Renal cortex interstitium (tissue), 15 donors: ENCODE measurements around the gene DDIAS. TPM values are rescaled to one million over a fixed set of nuclear protein-coding genes. Genes with fewer than 3 reads are reported as not detected.
"Not testable (repeated sequence)": the region's sequence is repeated elsewhere in the genome, so short reads cannot be mapped to it uniquely, and the experiment has no call there.

Experiments used
- DNase-seq, 11 donors: peaks; one replicate each; pipeline ENCODE4 v3.0.0-alpha.2; 2013; ENCODE audit warnings: low read depth in 9 of 11, low spot score in 4 of 11; ENCODE audit errors: extremely low read depth in 1 of 11
- long read RNA-seq, 16 experiments: transcript quantifications; one replicate each; lab custom pipeline, GENCODE V29; 2026
- polyA plus RNA-seq, 3 donors: library from polyadenylated mRNA; unstranded; fragments of 120-200 nt; gene quantifications; one replicate each; pipeline ENCODE4 v1.2.1, GENCODE V29; 2013; ENCODE audit not compliant: insufficient read length in 3 of 3

DDIAS gene
- polyA plus RNA-seq = 1 to 10 TPM; 5.2 to 9.3 (median 7.2) TPM
- long read RNA-seq, donor 1, partial matches to known transcripts = 0 of 2 reads
- long read RNA-seq, donor 1, other reads (novel, unspliced or antisense) = 0 of 2 reads
- long read RNA-seq, donor 2, partial matches to known transcripts = 0 of 4 reads
- long read RNA-seq, donor 2, other reads (novel, unspliced or antisense) = 0 of 4 reads
- long read RNA-seq, donor 3, partial matches to known transcripts = 6 of 8 reads
- long read RNA-seq, donor 3, other reads (novel, unspliced or antisense) = 0 of 8 reads
- long read RNA-seq, donor 4 = 0 reads
- long read RNA-seq, donor 5 = 0 reads
- long read RNA-seq, donor 6 = 0 reads
- long read RNA-seq, donor 7, partial matches to known transcripts = 0 of 2 reads
- long read RNA-seq, donor 7, other reads (novel, unspliced or antisense) = 0 of 2 reads
- long read RNA-seq, donor 8, partial matches to known transcripts = 0 of 2 reads
- long read RNA-seq, donor 8, other reads (novel, unspliced or antisense) = 0 of 2 reads
- long read RNA-seq, donor 9, partial matches to known transcripts = 0 of 1 reads
- long read RNA-seq, donor 9, other reads (novel, unspliced or antisense) = 0 of 1 reads
- long read RNA-seq, donor 10, partial matches to known transcripts = 0 of 1 reads
- long read RNA-seq, donor 10, other reads (novel, unspliced or antisense) = 0 of 1 reads
- long read RNA-seq, donor 11, partial matches to known transcripts = 0 of 2 reads
- long read RNA-seq, donor 11, other reads (novel, unspliced or antisense) = 0 of 2 reads
- long read RNA-seq, donor 12, partial matches to known transcripts = 0 of 1 reads
- long read RNA-seq, donor 12, other reads (novel, unspliced or antisense) = 0 of 1 reads
- long read RNA-seq, donor 13 = 0 reads
- long read RNA-seq, donor 14, partial matches to known transcripts = 0 of 4 reads
- long read RNA-seq, donor 14, other reads (novel, unspliced or antisense) = 0 of 4 reads
- long read RNA-seq, donor 15 = 0 reads
- long read RNA-seq, donor 16, transcript DDIAS-211 (6 exons, 3,533 nt) = major isoform, 5 of 7 reads
- long read RNA-seq, donor 16, partial matches to known transcripts = 0 of 7 reads
- long read RNA-seq, donor 16, other reads (novel, unspliced or antisense) = 0 of 7 reads

GRCh38 chr11:82901165-82901921 lies at the start of gene DDIAS:
Gene DDIAS, plus strand, starts transcription at chr11:82901736. Its CDS starts 13,003 bp downstream, at chr11:82914739.
- peak; percentile 91 to 99 (median 97) for DNase-seq

GRCh38 chr11:82854242-82854641 lies 47.3 kb upstream of the DDIAS start:
- no peak for DNase-seq

- not testable (repeated sequence) for DNase-seq
These were observed 46.6 kb upstream of the DDIAS start for GRCh38 chr11:82854916-82855315.

GRCh38 chr11:82855616-82856015 lies 45.9 kb upstream of the DDIAS start:
- no peak for DNase-seq

- DNase-seq = no peak
These were observed 44.4 kb upstream of the DDIAS start for GRCh38 chr11:82857145-82857544.

- no peak for DNase-seq
These were observed 43.4 kb upstream of the DDIAS start for GRCh38 chr11:82858133-82858532.

- DNase-seq = no peak
These were observed 42.9 kb upstream of the DDIAS start for GRCh38 chr11:82858556-82859091.

- no peak for DNase-seq
These were observed 41.8 kb upstream of the DDIAS start for GRCh38 chr11:82859750-82860149.

GRCh38 chr11:82862379-82862778 lies 39.2 kb upstream of the DDIAS start:
- no peak for DNase-seq

- no peak for DNase-seq
These were observed 38.3 kb upstream of the DDIAS start for GRCh38 chr11:82863209-82863608.

- peak in 5 of 11 donors; percentile 20 to 47 (median 25) for DNase-seq
These were observed 37.3 kb upstream of the DDIAS start for GRCh38 chr11:82864268-82864667.

GRCh38 chr11:82865841-82866240 lies 35.7 kb upstream of the DDIAS start:
- no peak for DNase-seq

- peak; percentile 57 to 82 (median 75) for DNase-seq
These were observed 33.9 kb upstream of the DDIAS start for GRCh38 chr11:82867495-82868082.

- no peak for DNase-seq
These were observed 31.9 kb upstream of the DDIAS start for GRCh38 chr11:82869657-82870056.

GRCh38 chr11:82871646-82872045 lies 29.9 kb upstream of the DDIAS start:
- no peak for DNase-seq

GRCh38 chr11:82872377-82873150 lies 29.0 kb upstream of the DDIAS start:
- DNase-seq = no peak

- no peak for DNase-seq
These were observed 27.6 kb upstream of the DDIAS start for GRCh38 chr11:82873919-82874333.
